A673 (cell line): Measurements from ENCODE around the gene SIX2. TPM values are rescaled to one million over a fixed set of nuclear protein-coding genes. Genes with fewer than 3 reads are reported as not detected.

ENCODE experiments used
- BruUV-seq: library from RNA; stranded (reverse); fragments of 400-500 nt; replicated peaks from 2 replicates; lab custom pipeline; 2021; lab: Mats Ljungman, UMichigan
- CTCF ChIA-PET: fragments of 300-600 bp; sonication (Branson Sonifier 250); formaldehyde crosslinking; loops from one replicate; lab custom pipeline; 2022; ENCODE audit warnings: antibody characterized with exemption; lab: Charles Lee
- POLR2A ChIA-PET: fragments of 300-600 bp; sonication (Branson Sonifier 250); formaldehyde crosslinking; loops from one replicate; lab custom pipeline; 2022; ENCODE audit warnings: antibody characterized with exemption; ENCODE audit not compliant: low non-redundant PET; lab: Charles Lee
- DNase-seq: peaks from one replicate; pipeline ENCODE4 v3.0.0-alpha.2; 2015; ENCODE audit warnings: low spot score
- H3K27ac ChIP-seq: fragments of 200-600 bp; sonication (generic); 2 replicates; pipeline ENCODE4 v1.5.1; 2016; ENCODE audit warnings: mixed run types, low read depth, mild to moderate bottlenecking, mixed read lengths, antibody characterized with exemption, low read length; ENCODE audit not compliant: poor library complexity, severe bottlenecking
- H3K27me3 ChIP-seq: fragments of 200-600 bp; sonication (generic); replicated peaks from 2 replicates; pipeline ENCODE4 v1.6.1; 2017; ENCODE audit warnings: mixed run types, low read depth, mild to moderate bottlenecking, mixed read lengths, antibody characterized with exemption, low read length; ENCODE audit not compliant: insufficient read depth, poor library complexity
- H3K36me3 ChIP-seq: fragments of 200-600 bp; sonication (generic); 2 replicates; pipeline ENCODE4 v1.6.1; 2016; ENCODE audit warnings: mixed run types, mild to moderate bottlenecking, mixed read lengths, antibody characterized with exemption, low read length; ENCODE audit not compliant: insufficient read depth, poor library complexity, severe bottlenecking
- H3K4me1 ChIP-seq: fragments of 200-600 bp; sonication (generic); 2 replicates; pipeline ENCODE4 v1.6.1; 2017; ENCODE audit warnings: mixed run types, mild to moderate bottlenecking, mixed read lengths, antibody characterized with exemption, low read length; ENCODE audit not compliant: insufficient read depth, poor library complexity, severe bottlenecking
- H3K4me3 ChIP-seq: fragments of 200-600 bp; sonication (generic); 2 replicates; pipeline ENCODE4 v1.5.1; 2016; ENCODE audit warnings: low read depth, mixed run types, mild to moderate bottlenecking, mixed read lengths, low read length; ENCODE audit not compliant: poor library complexity, severe bottlenecking
- H3K9me3 ChIP-seq: fragments of 200-600 bp; sonication (generic); 2 replicates; pipeline ENCODE4 v1.6.1; 2016; ENCODE audit warnings: mixed run types, low read depth, mild to moderate bottlenecking, mixed read lengths, antibody characterized with exemption, low read length; ENCODE audit not compliant: poor library complexity, severe bottlenecking
- EZH2 ChIP-seq: fragments of 200-600 bp; sonication (generic); IDR thresholded peaks from 2 replicates; pipeline ENCODE4 v1.6.1; 2017; ENCODE audit warnings: borderline replicate concordance, low read depth, mild to moderate bottlenecking, mixed read lengths, antibody characterized with exemption, low read length; ENCODE audit not compliant: poor library complexity, severe bottlenecking
- intact Hi-C: fragments of 100-400 bp; cut with micrococcal nuclease; formaldehyde crosslinking; loops from one replicate; pipeline ENCODE4 v1.10.0; 2022; ENCODE audit not compliant: unreplicated experiment
- total RNA-seq: library from RNA; stranded (reverse); gene quantifications from 2 replicates; pipeline ENCODE4 v1.2.3, GENCODE V29; 2021
- TF ChIP-seq, protein P1 (sequence below): fragments of 300-800, 200-600 bp; sonication (generic); conservative IDR thresholded peaks from 2 replicates; pipeline ENCODE4 v1.5.1; 2017; ENCODE audit warnings: low read depth, mild to moderate bottlenecking, antibody characterized with exemption, low read length, moderate library complexity, mixed read lengths

Gene SIX2
- total RNA-seq, 1 experiment from 2014 or later, result not detected

DNA sequence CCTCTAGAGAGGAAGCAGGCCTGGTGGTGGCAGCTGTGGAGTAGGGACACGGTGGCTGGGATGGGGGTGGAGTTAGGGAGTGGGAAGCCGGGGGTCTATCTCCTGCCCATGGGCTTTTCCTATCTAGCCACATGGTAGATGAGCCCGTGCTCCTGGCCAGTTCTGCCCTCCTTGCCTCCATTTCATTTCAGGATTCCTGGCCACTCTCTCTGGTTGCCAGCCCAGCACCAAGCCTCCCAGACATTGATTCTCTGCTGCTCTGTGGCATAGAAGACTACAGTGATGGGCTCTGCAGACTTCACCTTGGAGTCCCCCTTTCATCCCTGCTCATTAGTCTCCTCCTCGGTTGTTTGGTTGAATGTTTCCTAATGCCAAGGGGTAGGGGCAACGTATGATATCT is 48.4 kb downstream of the SIX2 start:
- peaks cover 20% of the 10 kb centered on the region for H3K4me1 ChIP-seq
- CTCF ChIA-PET, result no interaction called here
- no peak for DNase-seq
- intact Hi-C loops, result no loop called here
- BruUV-seq, result no TSS peak
- no peak overlapping the region for H3K27ac ChIP-seq
- POLR2A ChIA-PET, result no interaction called here
- peaks cover 6% of the 10 kb centered on the region for H3K27me3 ChIP-seq
- no peaks in the 10 kb centered on the region for H3K9me3 ChIP-seq
- no peak for TF ChIP-seq EZH2
- TF ChIP-seq, protein P1, sequence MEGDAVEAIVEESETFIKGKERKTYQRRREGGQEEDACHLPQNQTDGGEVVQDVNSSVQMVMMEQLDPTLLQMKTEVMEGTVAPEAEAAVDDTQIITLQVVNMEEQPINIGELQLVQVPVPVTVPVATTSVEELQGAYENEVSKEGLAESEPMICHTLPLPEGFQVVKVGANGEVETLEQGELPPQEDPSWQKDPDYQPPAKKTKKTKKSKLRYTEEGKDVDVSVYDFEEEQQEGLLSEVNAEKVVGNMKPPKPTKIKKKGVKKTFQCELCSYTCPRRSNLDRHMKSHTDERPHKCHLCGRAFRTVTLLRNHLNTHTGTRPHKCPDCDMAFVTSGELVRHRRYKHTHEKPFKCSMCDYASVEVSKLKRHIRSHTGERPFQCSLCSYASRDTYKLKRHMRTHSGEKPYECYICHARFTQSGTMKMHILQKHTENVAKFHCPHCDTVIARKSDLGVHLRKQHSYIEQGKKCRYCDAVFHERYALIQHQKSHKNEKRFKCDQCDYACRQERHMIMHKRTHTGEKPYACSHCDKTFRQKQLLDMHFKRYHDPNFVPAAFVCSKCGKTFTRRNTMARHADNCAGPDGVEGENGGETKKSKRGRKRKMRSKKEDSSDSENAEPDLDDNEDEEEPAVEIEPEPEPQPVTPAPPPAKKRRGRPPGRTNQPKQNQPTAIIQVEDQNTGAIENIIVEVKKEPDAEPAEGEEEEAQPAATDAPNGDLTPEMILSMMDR, result no peak
- no peak overlapping the region for H3K4me3 ChIP-seq
- H3K36me3 ChIP-seq, result no peaks in the 10 kb centered on the region

DNA sequence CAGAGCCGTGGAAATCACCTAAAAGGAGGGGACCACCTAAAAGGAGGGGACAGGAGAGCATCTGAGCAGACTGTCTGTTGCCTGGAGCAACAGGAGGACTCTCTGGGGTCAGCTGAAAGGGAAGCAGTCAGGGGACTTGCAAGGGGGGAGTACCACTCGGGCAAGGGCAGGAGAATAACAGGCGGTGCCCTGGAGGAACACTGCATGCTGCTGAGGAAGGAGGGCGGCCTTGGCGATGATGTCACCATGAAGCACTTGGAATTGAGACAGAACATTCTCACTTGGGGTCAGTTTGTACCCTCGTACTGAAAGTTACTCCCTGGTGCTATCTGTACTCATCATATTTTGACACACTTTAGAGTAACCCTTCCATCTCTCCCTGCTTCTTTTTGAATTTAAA is 49.4 kb downstream of the SIX2 start:
- H3K4me1 ChIP-seq, result peaks cover 9% of the 10 kb centered on the region
- H3K27me3 ChIP-seq, result peaks cover 11% of the 10 kb centered on the region
- ChIA-PET POLR2A (no interaction called here), CTCF (interaction anchor here (0.6 kb wide), 1 partner anchor 997 kb away, joined by 7 read pairs; no protein-coding TSS in a partner anchor)
- H3K9me3 ChIP-seq, result no peaks in the 10 kb centered on the region
- no peaks in the 10 kb centered on the region for H3K36me3 ChIP-seq
- H3K4me3 ChIP-seq, result no peak overlapping the region
- TF ChIP-seq EZH2, result no peak
- TF ChIP-seq, protein P1, result no peak
- intact Hi-C loops, result loop anchor here (5.0 to 10.0 kb wide), 3 partner anchors 568 to 1085 kb away; no protein-coding TSS in a partner anchor
- no peak overlapping the region for H3K27ac ChIP-seq
- DNase-seq, result no peak
- BruUV-seq, result no TSS peak

DNA sequence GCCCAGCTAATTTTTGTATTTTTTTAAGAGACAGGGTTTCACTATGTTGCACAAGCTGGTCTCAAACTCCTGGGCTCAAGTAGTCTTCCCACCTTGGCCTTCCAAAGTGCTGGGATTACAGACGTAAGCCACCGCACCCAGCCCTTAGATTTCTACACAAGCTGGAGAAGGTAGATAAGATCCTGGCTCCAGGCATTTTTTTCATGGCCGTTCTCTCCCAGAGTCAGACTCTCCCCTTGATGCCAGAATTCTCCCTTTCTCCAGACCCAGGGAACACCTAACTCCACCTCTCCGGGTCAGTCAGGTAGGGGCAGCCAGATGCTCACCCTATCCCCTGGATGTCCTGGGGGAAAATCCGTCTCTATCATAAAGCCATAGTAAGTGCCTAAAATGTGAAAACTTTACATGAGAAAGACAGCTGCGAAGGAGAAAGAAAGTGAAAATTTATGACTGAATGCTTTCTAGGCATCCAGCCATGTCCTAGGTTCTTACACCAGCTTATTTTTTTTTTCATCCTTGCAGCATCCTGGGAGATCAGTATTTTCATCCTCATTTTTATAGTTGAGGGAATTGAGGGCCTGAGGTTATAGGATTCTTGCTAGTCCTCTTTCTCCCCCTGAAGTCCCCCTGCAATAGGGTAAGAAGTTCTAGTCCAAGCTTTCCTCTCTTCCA is 51.5 kb downstream of the SIX2 start:
- no peak overlapping the region for H3K4me3 ChIP-seq
- ChIA-PET CTCF (interaction anchor here (1.7 kb wide), 1 partner anchor 478 kb away, joined by 11 read pairs; no protein-coding TSS in a partner anchor), POLR2A (no interaction called here)
- intact Hi-C loops, result loop anchor here (5.0 to 10.0 kb wide), 3 partner anchors 565 to 1083 kb away; no protein-coding TSS in a partner anchor
- BruUV-seq, result no TSS peak
- H3K27me3 ChIP-seq, result peaks cover 31% of the 10 kb centered on the region
- H3K36me3 ChIP-seq, result no peaks in the 10 kb centered on the region
- H3K27ac ChIP-seq, result no peak overlapping the region
- no peaks in the 10 kb centered on the region for H3K9me3 ChIP-seq
- DNase-seq, result no peak
- no peaks in the 10 kb centered on the region for H3K4me1 ChIP-seq
- TF ChIP-seq, protein P1, result no peak
- no peak for TF ChIP-seq EZH2
